NCI-H2081 (cell line): ENCODE results near the gene EVI2B.
"Not testable (repeated sequence)": the region's sequence is repeated elsewhere in the genome, so short reads cannot be mapped to it uniquely, and the experiment has no call there.

ENCODE experiments used
- DNase-seq, 2 experiments: peaks; one replicate each; lab custom pipeline; 2025; lab: John Stamatoyannopoulos, UW

Gene EVI2B

GRCh38 chr17:31272236-31272635, 41.6 kb downstream of the EVI2B start:
- no peak for DNase-seq

DNA sequence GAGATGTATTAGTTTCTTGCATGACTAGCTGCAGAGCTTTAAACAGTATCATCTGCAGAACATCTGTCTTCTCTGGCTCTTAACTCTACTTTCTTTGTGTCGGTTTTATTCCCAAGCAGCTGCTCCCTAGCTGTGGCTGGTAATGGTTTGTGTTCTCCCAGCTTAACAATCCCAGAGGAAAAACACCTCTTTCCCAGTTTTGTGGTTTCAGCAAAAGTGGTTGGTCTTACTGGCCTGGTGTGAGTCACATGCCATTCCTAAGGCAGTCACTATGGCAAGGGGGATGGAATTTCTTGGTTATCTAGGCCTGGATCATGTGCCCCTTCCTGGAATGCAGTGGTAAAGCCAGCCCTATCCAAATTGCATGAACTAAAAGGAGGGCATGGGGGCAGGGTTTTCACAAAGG, 44.3 kb downstream of the EVI2B start:
- DNase-seq = no peak

DNA sequence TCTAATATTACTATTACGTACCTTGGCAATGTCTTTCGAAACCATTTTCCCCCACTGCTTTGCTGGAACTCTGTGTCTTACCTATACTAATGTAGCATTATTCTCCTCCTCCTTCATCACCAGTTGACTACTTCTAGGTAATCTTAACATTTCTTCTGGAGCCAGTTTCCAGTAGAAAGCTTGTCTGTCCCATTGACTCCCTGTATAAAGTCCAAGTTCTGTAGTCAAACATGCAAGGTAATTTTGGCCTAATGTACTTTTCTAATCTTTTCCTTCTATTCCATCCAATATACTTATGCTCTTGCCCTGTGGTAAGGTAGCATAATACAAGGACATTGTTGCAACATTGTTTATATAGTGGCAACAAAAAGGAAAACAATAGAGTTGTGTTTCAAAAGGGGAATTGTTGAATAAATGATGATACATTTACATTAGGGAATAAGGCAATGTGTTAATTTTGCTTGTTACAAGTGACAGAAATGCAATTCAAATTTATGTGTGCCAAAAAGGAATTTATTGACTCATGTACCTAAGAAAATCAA, 44.7 kb downstream of the EVI2B start:
- DNase-seq = no peak

GRCh38 chr17:31266042-31266441, 47.8 kb downstream of the EVI2B start:
- DNase-seq = no peak

- not testable (repeated sequence) for DNase-seq
Observed at GRCh38 chr17:31262923-31263322, 50.9 kb downstream of the EVI2B start.

DNA sequence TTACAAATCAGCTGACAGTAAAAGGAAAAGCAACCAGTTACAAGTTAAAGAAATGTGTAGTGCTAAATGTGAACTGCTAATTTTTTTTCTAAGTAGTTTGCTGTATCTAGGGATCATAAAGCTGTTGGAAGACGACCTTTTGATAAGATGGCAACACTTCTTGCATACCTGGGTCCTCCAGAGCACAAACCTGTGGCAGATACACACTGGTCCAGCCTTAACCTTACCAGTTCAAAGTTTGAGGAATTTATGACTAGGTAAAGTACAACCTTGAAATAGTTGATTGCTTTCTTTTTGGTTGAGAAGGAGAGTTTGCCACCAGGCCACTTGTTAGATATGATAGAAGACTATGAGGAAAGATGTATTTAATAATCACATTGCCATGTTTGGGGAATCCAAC, 52.3 kb downstream of the EVI2B start:
- no peak for DNase-seq

DNA sequence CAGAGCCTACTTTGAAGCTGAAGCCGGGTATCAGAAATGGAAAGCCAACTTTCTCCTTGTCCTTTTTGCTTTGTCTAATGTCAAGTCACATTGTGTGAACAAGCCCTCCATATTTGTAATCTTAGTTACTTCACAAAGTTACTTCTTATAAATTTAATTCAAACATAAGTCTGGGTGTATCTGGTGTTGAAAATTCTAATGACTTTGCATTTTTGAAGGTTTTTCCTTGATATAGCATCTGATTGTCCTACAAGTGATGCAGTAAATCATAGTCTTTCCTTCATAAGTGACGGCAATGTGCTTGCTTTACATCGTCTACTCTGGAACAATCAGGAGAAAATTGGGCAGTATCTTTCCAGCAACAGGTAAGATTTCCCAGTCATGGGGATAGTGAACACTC, 53.7 kb downstream of the EVI2B start:
- DNase-seq = no peak

DNA sequence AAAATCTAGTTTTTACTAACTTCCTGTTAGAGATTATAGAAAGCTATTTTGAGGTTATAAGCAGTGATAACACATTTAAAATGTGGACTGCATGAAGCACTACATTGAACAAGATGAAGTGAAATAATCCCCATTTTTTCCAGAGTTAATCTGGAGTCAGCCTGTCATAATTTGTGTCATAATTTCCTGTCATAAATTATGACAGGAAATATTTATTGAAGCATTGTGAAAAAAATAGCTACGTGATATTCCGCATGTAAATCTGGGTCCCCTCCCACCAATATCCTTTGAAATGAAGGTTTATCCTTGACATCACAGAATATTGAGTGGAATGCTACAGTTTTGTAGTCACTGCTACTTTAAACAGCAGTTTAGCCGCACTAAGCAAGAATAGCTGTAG, 56.9 kb downstream of the EVI2B start:
- no peak for DNase-seq

DNA sequence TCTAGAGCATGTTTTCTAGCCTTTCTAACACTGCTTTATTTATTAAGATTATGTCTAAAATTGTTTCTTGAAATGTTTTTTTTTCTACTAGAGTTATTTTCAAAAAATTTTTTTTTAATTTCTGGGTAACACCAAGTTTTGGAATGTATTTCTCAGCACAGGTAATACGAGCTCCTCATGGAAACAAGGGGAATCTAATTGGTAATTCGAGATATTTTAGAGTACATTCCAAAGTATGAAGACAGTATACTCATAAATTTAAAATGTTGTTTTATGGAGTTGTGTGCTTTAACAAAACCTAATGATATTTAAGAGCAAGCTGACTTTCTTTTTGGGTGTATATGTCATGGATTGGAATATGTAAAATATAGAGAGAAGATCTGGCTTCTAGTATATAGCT, 59.2 kb downstream of the EVI2B start:
- no peak for DNase-seq
